Lower leg skin (tissue), 3 donors: ENCODE data around the gene HDAC3.

Source experiments
- POLR2A ChIP-seq, 2 donors: fragments of 450-650 bp; IDR thresholded peaks; one replicate each; pipeline ENCODE4 v1.6.1; 2016 to 2017; ENCODE audit warnings: antibody characterized with exemption in 2 of 2, mild to moderate bottlenecking in 1 of 2, moderate library complexity in 1 of 2
- TF ChIP-seq, protein P1 (sequence below), 3 donors: fragments of 450-650 bp; IDR thresholded peaks; one replicate each; pipeline ENCODE4 v1.5.1; 2016; ENCODE audit warnings: antibody characterized with exemption in 3 of 3, mild to moderate bottlenecking in 3 of 3, moderate library complexity in 2 of 3

- TF ChIP-seq, protein P1, sequence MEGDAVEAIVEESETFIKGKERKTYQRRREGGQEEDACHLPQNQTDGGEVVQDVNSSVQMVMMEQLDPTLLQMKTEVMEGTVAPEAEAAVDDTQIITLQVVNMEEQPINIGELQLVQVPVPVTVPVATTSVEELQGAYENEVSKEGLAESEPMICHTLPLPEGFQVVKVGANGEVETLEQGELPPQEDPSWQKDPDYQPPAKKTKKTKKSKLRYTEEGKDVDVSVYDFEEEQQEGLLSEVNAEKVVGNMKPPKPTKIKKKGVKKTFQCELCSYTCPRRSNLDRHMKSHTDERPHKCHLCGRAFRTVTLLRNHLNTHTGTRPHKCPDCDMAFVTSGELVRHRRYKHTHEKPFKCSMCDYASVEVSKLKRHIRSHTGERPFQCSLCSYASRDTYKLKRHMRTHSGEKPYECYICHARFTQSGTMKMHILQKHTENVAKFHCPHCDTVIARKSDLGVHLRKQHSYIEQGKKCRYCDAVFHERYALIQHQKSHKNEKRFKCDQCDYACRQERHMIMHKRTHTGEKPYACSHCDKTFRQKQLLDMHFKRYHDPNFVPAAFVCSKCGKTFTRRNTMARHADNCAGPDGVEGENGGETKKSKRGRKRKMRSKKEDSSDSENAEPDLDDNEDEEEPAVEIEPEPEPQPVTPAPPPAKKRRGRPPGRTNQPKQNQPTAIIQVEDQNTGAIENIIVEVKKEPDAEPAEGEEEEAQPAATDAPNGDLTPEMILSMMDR (IDR thresholded peaks at IDR 0.05): no peak
- TF ChIP-seq POLR2A (IDR thresholded peaks at IDR 0.05): no peak
Measured at GRCh38 chr5:141609044-141609443, 27.6 kb downstream of the HDAC3 start.
